Fibroblast of lung (primary cell): ENCODE measurements around the gene PCAT6.

Experiments
- EZH2 ChIP-seq: IDR thresholded peaks from 2 replicates; pipeline ENCODE4 v1.5.1; 2012; ENCODE audit warnings: low read length, control low read depth, mild to moderate bottlenecking; ENCODE audit errors: missing control alignments
- TF ChIP-seq, protein P1 (sequence below), 2 donors: IDR thresholded peaks in 1 of 2; conservative IDR thresholded peaks in 1 of 2; 1 replicate in 1 of 2; 2 replicates in 1 of 2; pipeline ENCODE4 v1.5.1; 2011 to 2012; ENCODE audit warnings: low read length in 2 of 2, control low read depth in 1 of 2, inconsistent platforms in 1 of 2, low read depth in 1 of 2, mild to moderate bottlenecking in 1 of 2

- TF ChIP-seq, protein P1, sequence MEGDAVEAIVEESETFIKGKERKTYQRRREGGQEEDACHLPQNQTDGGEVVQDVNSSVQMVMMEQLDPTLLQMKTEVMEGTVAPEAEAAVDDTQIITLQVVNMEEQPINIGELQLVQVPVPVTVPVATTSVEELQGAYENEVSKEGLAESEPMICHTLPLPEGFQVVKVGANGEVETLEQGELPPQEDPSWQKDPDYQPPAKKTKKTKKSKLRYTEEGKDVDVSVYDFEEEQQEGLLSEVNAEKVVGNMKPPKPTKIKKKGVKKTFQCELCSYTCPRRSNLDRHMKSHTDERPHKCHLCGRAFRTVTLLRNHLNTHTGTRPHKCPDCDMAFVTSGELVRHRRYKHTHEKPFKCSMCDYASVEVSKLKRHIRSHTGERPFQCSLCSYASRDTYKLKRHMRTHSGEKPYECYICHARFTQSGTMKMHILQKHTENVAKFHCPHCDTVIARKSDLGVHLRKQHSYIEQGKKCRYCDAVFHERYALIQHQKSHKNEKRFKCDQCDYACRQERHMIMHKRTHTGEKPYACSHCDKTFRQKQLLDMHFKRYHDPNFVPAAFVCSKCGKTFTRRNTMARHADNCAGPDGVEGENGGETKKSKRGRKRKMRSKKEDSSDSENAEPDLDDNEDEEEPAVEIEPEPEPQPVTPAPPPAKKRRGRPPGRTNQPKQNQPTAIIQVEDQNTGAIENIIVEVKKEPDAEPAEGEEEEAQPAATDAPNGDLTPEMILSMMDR (conservative IDR thresholded peaks at IDR 0.05 in 1 of 2, IDR thresholded peaks at IDR 0.05 in 1 of 2; ENCODE audit: low read depth in 1 of 2, low read length in 2 of 2): no peak
- no peak for TF ChIP-seq EZH2
Measured at GRCh38 chr1:202835548-202836072, 24.9 kb downstream of the PCAT6 start.
